Medulla oblongata (tissue), 1 donor: Measurements from ENCODE around the gene SDCBP2.
A peak's percentile ranks its signal among the peaks of the same experiment; 100 is the strongest.

Experiments
- DNase-seq: peaks from one replicate; pipeline ENCODE4 v3.0.0-alpha.2; 2015; ENCODE audit errors: extremely low spot score

Gene SDCBP2

GRCh38 chr20:1331101-1331500 lies 2.2 kb upstream of the SDCBP2 start:
- DNase-seq, result no peak

- DNase-seq, result peak; percentile 78
Observed at GRCh38 chr20:1330075-1330830, 1.3 kb upstream of the SDCBP2 start.

- DNase-seq, result no peak
Observed at GRCh38 chr20:1327827-1328679, 886 bp downstream of the SDCBP2 start.

- no peak for DNase-seq
Observed at GRCh38 chr20:1327241-1327653, 1.7 kb downstream of the SDCBP2 start.

GRCh38 chr20:1326031-1326930 lies 2.7 kb downstream of the SDCBP2 start:
- DNase-seq, result no peak

- DNase-seq, result peak; percentile 98
Observed at GRCh38 chr20:1325173-1326030, 3.5 kb downstream of the SDCBP2 start.

GRCh38 chr20:1324598-1325172 lies 4.3 kb downstream of the SDCBP2 start:
- no peak for DNase-seq

- no peak for DNase-seq
Observed at GRCh38 chr20:1323830-1324597, 4.9 kb downstream of the SDCBP2 start.

- DNase-seq, result no peak
Observed at GRCh38 chr20:1323256-1323655, 5.7 kb downstream of the SDCBP2 start.

GRCh38 chr20:1322511-1323245 lies 6.3 kb downstream of the SDCBP2 start:
- DNase-seq, result no peak

- no peak for DNase-seq
Observed at GRCh38 chr20:1321654-1321939, 7.3 kb downstream of the SDCBP2 start.

- DNase-seq, result no peak
Observed at GRCh38 chr20:1320902-1321653, 7.9 kb downstream of the SDCBP2 start.

- DNase-seq, result no peak
Observed at GRCh38 chr20:1320016-1320415, 8.9 kb downstream of the SDCBP2 start.

- DNase-seq, result no peak
Observed at GRCh38 chr20:1319462-1319861, 9.5 kb downstream of the SDCBP2 start.

GRCh38 chr20:1319051-1319450 lies 9.9 kb downstream of the SDCBP2 start:
- DNase-seq, result no peak

- DNase-seq, result no peak
Observed at GRCh38 chr20:1317545-1318255, 11.2 kb downstream of the SDCBP2 start.

- DNase-seq, result no peak
Observed at GRCh38 chr20:1315804-1316203, 13.1 kb downstream of the SDCBP2 start.
